ENCODE data around the gene ACBD4. TPM values are rescaled to one million over a fixed set of nuclear protein-coding genes. Genes with fewer than 3 reads are reported as not detected.

Gene ACBD4
- polyA plus RNA-seq, 1 of the 3 experiments (the other 2 are of a cell fraction), result 15.8 TPM

GRCh38 chr17:45125509-45125908 is 10.0 kb upstream of the ACBD4 start:
- TF ChIP-seq TAF1 (IDR thresholded peaks at IDR 0.05; ENCODE audit: borderline replicate concordance, low read depth, low read length), result no peak
- TF ChIP-seq SIN3A (IDR thresholded peaks at IDR 0.05; ENCODE audit: borderline replicate concordance, low read depth, low read length), result no peak
- no peak for TF ChIP-seq REST (IDR thresholded peaks at IDR 0.05; ENCODE audit: low read depth, low read length)
- no peak for TF ChIP-seq NRF1 (IDR thresholded peaks at IDR 0.05; ENCODE audit: low read depth, low read length)
- no peak for TF ChIP-seq IRF3 (IDR thresholded peaks at IDR 0.05; ENCODE audit: low read depth, low read length)
- no peak for TF ChIP-seq FOXJ3 (CRISPR knock-in tag; IDR thresholded peaks at IDR 0.05)
- no peak for TF ChIP-seq TEAD4 (IDR thresholded peaks at IDR 0.05; ENCODE audit: borderline replicate concordance, insufficient read depth)
- TF ChIP-seq SMC3 (IDR thresholded peaks at IDR 0.05; ENCODE audit: low read depth, low read length), result no peak
- no peak for TF ChIP-seq YY1 (IDR thresholded peaks at IDR 0.05; ENCODE audit: low read depth)
- no peak for TF ChIP-seq FOXM1 (IDR thresholded peaks at IDR 0.05; ENCODE audit: low read depth)
- no peak for TF ChIP-seq EZH2phosphoT487 (IDR thresholded peaks at IDR 0.05; ENCODE audit: borderline replicate concordance, low read depth)
- no peak for TF ChIP-seq EP300 (IDR thresholded peaks at IDR 0.05; ENCODE audit: borderline replicate concordance in 1 of 2, low read depth in 1 of 2, low read length in 1 of 2)
- no peak for TF ChIP-seq MXI1 (IDR thresholded peaks at IDR 0.05; ENCODE audit: low read depth, low read length)
- TF ChIP-seq CTCF (IDR thresholded peaks at IDR 0.05), result no peak
- no peak for TF ChIP-seq FOSL2 (IDR thresholded peaks at IDR 0.05; ENCODE audit: borderline replicate concordance, low read depth)
- TF ChIP-seq MAX (IDR thresholded peaks at IDR 0.05; ENCODE audit: low read depth), result no peak
- no peak for TF ChIP-seq ZBTB33 (IDR thresholded peaks at IDR 0.05; ENCODE audit: borderline replicate concordance, low read depth)
- no peak for TF ChIP-seq USF2 (IDR thresholded peaks at IDR 0.05; ENCODE audit: borderline replicate concordance, low read depth, low read length)
- no peaks in the 10 kb centered on the region for H4K20me1 ChIP-seq (ENCODE audit: insufficient read depth)
- peaks cover 28 to 41% of the 10 kb centered on the region in 2 experiments; a peak in 3 of 4 replicates for H3K4me1 ChIP-seq (ENCODE audit: control insufficient read depth in 1 of 2, insufficient read depth in 2 of 2, low read depth in 1 of 2, low read length in 1 of 2)
- CTCF ChIA-PET, result interaction anchor here (1.1 to 3.7 kb wide), 5 partner anchors 10 to 346 kb away, joined by 3 to 21 read pairs (median 8); partner anchors contain the start of genes ACBD4 and HEXIM1
- peaks cover 20% of the 10 kb centered on the region for H3F3A ChIP-seq (replicated peaks; ENCODE audit: insufficient read depth)
- no peak for DNase-seq
- 99% methylated on average over 8 of the region's 8 CpGs for WGBS (ENCODE audit: low lambda C conversion rate)
- no peak overlapping the region for H2AFZ ChIP-seq (ENCODE audit: low read depth)
- POLR2A ChIA-PET, result no interaction called here
- peaks cover 0 to 7% of the 10 kb centered on the region in 2 experiments for H3K36me3 ChIP-seq (replicated peaks in 1 of 2; ENCODE audit: control insufficient read depth in 1 of 2, insufficient read depth in 2 of 2, low read length in 1 of 2)
- H3K9me2 ChIP-seq, result no peaks in the 10 kb centered on the region
- peak overlapping the region in 1 of 2 experiments; percentile 93; a peak in 1 of 4 replicates for H3K27ac ChIP-seq (ENCODE audit: low read depth in 2 of 2, low read length in 1 of 2)
- H3K9me3 ChIP-seq, result no peaks in the 10 kb centered on the region
- no peaks in the 10 kb centered on the region for H3K27me3 ChIP-seq (ENCODE audit: insufficient read depth)
- H3K79me2 ChIP-seq (ENCODE audit: insufficient read depth), result peaks cover 90% of the 10 kb centered on the region
- no peak overlapping the region for H3K9ac ChIP-seq
- H3K4me3 ChIP-seq (ENCODE audit: low read depth in 2 of 2, low read length in 1 of 2), result no peak overlapping the region
- no peak overlapping the region for H3K4me2 ChIP-seq

Measured in SK-N-SH (cell line).